ENCODE data around the gene CDC42BPA. TPM values are rescaled to one million over a fixed set of nuclear protein-coding genes. Genes with fewer than 3 reads are reported as not detected.
"Not testable (repeated sequence)": the region's sequence is repeated elsewhere in the genome, so short reads cannot be mapped to it uniquely, and the experiment has no call there.

CDC42BPA gene
- total RNA-seq, 1 experiment from 2014 or later: 38.2 TPM

DNA sequence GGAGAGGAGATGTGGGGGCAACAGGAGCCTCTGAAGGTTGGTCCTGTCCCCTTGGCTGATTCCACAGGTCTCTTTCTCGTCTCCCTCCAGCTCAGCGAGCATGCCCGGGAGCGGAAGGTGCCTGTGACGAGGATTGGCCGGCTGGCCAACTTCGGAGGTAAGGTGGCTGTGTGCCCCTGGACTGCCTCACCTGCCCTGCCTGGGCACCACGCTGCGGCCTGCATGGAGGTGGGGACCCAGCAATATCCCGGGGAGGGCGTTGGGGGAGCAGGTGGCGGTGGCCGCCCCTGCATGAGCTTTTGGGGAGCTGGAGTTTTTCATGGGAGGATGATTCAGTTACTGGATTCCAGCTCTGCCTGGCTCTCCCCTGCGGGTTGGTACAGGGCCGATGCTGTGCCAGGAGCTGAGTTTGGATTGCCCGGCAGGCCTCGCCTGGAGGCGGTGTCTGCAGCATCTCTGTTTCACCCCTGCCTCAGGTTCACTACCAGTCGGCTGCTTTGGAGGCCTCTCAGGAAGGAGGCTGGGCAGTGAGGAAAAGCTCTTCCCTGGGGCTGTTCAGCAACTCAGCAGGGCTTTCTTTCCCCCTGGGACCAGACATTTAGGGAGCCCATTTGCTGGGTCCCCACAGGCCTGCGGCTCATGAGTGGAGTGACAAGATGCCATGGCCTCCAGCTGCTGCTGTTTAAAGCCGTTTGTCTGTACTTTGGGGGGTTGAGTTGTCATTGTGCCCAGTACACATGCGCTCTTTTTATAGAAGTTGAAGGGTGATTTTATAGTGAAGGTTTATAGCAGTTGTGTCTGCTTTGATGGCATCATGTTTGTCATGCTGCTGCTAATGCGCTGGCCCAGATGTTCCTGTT lies 352.5 kb downstream of the CDC42BPA start:
- no peak for DNase-seq (ENCODE audit: low read depth)

DNA sequence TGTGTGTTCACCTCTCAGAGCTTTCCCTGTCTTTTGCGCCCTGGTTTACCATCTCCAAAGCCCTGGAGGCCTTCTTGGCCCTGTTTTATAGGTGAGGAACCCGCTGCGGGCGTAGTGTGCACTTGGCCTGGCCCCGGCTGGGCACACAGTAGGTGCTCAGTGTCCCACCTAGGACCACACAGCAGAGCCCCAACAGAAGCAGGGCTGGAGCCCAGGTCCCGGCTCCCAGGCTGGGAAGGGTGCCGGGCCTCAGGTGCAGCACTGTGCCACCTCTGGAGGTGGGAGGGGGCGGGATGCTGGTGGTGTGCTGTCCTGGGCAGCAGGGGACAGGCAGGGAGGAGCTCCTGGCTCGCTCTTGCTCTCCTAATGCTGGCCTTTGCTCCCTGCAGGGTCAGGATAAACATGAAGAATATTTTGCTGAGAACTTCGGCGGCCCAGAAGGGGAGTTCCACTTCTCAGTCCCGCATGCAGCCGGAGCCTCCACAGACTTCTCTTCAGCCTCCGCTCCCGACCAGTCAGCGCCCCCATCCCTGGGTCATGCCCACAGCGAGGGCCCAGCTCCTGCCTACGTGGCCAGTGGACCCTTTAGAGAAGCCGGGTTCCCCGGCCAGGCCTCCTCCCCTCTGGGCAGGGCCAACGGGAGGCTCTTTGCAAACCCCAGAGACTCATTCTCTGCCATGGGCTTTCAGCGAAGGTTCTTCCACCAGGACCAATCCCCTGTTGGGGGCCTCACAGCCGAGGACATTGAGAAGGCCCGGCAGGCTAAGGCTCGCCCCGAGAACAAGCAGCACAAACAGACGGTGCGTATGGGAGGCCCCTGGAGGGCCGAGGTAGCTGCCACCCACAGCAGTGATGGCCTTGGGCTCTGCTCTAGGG lies 353.4 kb downstream of the CDC42BPA start:
- no peak for DNase-seq (ENCODE audit: low read depth)

DNA sequence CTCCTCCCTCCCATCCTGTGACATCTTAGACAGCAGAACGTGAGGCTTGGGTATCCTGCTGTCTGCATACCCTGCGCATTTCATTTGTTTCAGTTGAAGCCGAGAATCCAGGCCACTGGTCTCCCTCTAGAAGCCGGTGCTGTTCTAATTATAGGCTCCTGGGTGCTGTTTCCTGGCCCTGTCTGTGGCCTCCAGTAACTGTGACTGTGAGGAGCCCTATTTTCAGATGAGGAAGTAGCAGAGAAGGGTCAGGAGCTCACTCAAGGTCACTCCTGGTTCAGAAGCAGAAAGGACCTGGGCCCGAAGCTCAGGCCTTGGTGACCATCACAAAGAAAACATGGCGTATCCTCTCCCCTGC lies 354.2 kb downstream of the CDC42BPA start:
- DNase-seq (ENCODE audit: low read depth): no peak

DNA sequence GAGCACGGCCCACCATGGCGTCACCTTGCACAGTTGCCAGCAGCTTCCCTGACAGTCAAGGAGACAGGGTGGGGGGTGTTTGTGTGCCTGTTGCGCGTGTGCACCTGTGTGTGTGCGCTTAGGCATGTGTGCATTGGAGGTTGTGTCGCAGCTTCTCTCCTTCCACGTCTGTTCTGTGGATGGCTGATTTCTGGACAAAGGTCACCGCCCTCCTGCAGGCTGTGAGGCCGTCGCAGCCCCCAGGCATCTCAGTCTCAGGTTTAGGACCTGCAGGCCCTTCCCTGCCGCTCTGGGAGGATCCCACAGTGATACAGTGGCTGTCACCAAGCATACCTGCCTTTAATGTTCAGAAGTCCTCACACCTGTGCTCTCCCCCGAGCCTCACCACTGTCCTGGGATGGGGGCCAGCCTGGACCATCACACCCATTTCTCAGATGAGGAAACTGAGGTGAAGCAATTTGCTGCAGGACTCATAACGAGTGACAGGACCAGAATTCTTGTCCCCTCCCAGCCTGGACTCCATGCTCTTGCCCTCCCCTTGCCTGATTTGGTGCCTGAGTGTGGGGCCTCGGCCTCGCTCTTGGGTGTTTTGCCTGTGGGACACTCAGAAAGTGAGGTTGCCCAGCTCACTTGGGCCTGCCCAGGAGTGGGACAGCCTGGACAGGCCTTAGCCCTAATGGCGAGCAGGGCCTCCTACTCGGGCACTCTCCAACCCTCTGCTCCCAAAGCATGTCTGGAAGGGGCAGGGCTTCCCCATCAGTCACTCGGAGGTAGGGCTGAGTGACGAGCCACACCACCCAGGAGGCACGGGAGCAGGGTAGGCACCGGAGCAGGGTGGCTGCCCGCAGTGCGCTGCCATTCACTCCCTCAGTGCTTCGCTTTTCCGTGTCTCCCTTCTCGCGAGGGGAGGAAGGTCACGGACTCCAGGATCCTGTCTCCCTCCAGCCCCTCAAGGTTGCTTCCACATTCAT lies 355.6 kb downstream of the CDC42BPA start:
- no peak for DNase-seq (ENCODE audit: low read depth)

DNA sequence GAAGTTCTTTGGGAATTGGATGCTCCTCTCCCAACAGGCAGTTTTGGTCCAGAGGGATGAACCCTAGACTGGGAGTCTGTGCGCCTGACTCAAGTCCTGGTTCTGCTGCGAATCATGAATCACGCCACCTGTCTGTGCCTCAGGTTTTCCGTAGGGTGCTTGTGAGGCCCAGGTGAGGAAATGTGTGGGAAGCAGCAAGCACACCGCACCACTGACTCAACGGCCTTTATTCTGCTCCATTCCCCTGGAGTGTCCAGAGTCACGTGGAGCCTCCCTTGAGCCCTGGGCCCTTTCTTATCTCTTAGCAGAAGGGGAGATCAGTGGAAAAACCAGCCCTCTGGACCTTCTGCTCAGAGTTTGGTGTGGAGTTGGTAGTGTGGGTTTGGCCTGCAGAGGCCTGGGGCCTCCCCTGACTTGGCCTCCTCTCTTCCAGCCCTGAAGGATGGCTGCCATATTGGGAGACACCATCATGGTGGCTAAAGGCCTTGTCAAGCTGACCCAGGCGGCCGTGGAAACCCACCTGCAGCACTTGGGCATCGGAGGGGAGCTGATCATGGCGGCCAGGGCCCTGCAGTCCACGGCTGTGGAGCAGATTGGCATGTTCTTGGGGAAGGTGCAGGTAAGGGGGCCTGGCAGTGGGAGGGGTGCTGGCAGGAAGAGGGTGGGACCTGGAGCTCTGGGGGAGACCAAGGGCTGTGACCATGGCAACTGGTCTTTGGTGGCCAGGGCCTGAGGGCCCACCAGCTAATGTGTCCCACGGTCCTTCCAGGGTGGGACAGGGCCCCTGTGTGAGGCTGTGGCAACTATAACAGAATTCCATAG lies 357.1 kb downstream of the CDC42BPA start:
- no peak for DNase-seq (ENCODE audit: low read depth)

DNA sequence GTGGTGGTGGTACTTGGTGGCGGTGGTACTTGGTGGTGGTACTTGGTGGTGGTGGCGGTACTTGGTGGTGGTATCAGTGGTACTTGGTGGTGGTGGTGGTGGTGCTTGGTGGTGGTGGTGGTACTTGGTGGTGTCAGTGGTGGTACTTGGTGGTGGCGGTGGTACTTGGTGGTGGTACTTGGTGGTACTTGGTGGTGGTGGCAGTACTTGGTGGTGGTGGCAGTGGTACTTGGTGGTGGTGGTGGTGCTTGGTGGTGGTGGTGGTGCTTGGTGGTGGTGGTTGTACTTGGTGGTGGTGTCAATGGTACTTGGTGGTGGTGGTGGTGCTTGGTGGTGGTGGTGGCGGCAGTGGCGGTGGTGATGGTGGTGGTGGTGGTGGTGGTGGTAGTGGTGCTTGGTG lies 358.0 kb downstream of the CDC42BPA start:
- no peak for DNase-seq (ENCODE audit: low read depth)

DNA sequence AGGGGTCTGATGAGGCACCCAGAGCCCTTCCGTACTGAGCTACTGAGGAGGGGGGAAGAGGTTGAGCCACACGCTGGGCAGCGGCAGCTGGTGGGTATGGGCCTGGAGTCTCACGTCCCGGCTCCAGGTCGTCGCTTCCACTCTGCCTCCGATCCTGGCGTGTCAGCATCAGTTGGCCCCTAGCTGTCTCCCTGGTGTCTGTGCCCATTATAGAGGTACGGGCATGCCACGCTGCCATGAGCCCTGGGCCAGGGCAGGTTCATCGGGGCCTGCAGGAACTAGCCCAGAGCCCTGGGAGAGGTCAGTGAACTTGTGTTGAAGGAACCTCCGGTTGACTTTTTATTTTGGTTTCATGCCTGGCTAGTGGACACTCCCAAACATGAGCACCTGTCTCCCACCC lies 360.0 kb downstream of the CDC42BPA start:
- DNase-seq (ENCODE audit: low read depth): no peak

DNA sequence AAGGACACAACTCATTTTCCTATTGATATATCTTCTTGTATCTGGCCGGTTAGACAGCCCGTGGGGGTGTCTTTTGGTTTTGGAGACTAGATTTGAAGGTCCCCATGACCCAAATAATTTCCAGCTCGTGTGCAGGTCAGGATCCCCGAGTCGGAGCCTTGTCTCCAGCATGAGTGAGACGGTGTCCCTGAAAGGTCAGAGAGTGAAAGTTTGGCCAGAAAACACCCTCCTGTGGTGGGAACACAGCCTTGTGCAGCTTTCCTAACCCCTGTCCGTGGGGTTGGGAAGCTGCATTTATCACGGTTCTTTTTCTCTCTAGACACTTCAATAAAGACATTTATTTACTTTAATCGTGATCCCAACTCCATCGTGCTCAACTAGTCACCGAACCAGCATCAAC lies 360.6 kb downstream of the CDC42BPA start:
- no peak for DNase-seq (ENCODE audit: low read depth)

DNA sequence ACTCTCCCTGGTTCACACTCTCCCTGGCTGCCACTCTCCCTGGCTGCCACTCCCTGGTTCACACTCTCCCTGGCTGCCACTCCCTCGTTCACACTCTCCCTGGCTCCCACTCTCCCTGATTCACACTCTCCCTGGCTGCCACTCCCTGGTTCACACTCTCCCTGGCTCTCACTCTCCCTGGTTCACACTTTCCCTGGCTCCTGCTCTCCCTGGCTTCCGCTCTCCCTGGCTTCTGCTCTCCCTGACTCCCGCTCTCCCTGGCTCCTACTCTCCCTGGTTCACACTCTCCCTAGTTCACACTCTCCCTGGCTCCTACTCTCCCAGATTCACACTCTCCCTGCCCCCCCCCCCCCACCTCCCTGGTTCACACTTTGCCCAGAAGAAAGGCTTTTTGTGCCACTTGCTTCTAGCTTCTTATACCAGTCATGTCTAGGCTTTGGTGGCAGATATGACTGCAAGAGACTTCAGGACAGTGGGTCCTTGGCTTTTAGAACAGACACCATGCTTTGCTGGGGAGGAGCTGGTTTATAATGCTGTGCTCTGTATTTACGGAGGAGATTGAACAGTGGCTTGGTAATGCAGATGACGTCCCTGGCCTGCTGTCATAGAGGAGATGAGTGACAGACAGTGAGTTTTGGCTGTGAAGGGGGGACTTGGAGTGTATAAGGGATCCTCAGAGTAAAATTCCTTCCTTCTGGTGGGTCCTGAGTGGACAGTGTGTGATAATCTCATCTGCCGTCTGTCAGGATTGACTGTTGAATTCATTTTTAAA lies 361.2 kb downstream of the CDC42BPA start:
- DNase-seq (ENCODE audit: low read depth): no peak

DNA sequence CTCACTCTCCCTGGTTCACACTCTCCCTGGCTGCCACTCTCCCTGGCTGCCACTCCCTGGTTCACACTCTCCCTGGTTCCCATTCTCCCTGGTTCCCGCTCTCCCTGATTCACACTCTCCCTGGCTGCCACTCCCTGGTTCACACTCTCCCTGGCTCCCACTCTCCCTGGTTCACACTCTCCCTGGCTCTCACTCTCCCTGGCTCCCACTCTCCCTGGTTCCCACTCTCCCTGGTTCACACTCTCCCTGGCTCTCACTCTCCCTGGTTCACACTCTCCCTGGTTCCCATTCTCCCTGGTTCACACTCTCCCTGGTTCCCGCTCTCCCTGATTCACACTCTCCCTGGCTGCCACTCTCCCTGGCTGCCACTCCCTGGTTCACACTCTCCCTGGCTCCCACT lies 362.4 kb downstream of the CDC42BPA start:
- not testable (repeated sequence) for DNase-seq (ENCODE audit: low read depth)

DNA sequence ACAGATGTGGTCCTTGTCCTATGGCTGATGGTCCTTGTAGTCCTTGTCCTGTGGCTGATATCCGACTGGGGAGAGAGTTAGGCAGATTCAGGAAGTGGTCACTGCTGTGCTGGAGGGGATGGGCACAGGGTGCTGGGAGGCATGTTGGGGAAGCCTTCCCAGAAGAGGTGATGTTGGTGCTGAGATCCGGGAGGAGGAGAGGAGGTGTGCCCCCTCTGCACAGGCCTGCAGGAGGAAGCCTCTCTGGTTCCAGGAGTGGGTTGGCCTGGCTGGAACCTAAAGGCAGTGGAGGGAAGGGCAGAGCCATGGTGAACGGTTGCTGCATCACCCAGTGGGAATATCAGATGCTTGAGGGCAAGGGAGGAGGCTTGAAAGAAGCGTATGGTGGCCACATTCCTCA lies 363.5 kb downstream of the CDC42BPA start:
- no peak for DNase-seq (ENCODE audit: low read depth)

DNA sequence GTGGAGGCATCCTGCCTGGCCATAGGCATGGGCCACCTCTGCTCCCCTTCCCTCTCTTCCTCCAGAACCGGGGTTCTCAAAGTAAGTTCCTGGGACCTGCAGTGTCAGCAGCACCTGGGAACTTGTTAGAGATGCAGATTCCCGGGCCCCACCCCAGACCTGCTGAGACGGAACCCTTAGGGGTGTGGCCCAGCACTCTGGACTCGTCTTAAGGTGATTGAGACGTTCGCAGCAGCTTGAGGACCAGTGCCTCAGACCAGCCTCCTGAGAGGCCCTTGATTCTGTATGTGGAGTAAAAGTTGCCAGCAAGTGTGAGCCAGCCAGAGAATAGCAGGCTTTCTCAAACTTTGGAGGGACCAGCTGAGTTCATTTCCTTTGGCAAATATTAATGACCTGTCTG lies 364.0 kb downstream of the CDC42BPA start:
- DNase-seq (ENCODE audit: low read depth): no peak

DNA sequence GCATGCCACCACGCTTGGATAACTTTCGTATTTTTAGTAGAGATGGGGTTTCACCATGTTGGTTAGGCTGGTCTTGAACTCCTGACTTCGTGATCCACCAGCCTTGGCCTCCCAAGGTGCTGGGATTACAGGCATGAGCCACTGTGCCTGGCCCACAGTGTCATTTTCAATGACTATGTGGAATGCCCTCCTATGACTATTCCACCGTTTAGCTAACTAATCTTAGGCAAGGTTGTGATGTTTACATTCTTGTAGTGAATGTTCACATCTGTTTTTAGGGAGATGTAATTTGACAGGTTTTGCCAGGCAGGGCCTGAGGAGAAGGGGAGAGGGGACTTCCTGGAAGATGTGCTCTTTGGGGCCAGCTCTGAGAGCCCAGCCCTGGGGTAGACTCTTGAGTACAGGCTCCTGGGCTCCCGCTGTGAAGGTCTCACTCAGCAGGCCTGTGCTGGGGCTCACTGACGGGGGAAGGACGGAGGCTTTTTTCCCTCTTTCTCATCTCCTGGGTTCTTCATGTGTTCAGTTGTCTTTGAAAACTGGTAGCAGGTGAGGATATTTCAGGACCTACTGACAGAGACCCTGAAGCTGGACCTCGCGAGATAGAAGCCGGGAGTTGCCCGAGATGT lies 365.0 kb downstream of the CDC42BPA start:
- no peak for DNase-seq (ENCODE audit: low read depth)

DNA sequence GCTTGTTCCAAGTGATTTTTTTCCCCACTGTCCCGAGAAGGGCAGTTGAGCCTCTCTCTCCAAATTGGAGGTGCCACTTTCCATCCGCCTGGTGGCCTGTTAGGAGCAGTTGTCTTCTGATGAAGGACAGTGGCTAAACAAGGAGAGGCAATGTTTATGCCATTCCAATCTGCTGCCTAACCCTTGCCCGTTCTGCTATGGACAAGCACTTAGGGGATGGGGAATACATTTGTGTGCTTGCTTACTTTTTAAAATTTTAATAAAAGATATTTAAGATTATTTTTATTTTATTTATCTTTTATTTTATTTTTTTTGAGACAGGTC lies 366.2 kb downstream of the CDC42BPA start:
- no peak for DNase-seq (ENCODE audit: low read depth)

DNA sequence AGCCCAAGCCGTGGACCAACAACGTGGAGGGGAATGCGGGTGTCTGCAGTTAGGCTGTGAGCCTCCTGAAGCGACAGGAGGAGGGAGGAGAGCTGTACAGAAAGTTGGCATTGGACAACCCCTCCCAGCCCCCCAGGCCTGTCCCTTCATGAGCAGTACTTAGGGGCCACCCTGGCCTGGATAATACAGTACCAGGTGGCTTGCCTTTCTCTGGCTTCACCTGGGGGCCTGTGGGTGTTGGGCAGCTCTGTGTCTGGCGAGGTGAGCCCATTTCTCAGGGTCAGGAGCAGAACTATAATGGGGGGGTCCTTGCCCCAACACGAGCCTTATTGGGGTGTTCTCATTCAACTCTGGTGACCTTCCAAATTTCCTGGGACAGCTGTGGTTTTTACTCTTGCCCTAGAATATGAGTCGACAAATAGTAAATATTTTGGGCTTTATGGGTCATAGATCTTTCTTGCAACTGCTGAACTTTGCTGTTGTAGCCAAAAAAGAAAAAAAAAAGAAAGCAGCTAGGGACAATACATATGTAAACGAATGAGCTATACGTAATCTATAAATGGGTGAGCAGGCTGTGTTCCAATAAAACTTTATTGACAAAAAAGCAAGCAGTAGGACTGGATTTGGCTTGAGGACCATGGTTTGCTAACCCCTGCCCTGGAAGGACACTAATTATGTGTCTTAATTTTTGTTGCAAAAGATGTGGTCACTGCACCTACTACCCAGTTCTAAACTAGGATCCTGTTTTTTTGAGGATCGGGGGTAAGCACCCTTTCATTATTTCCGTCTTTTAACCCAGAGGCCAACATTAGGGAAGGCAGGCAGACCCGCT lies 366.8 kb downstream of the CDC42BPA start:
- DNase-seq (ENCODE audit: low read depth): no peak

DNA sequence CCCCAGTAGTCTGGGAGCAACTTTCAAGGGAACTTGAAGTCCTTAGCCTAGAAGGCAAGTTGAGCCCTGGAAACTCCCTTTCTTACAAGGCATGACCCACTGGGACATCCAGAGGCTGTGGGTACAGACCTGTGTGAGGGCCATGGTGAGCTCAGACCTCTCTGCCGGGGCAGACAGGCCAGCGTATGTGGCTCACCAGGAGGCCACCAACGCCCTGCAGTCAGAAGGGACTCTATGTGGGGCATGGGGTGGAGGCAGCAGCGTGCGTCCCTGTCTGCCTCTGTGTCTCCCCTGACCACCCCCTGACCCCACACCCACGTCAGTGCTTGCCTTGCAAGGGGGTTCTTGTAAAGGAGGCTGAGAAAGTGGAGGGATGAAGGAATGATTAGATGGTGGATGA lies 367.4 kb downstream of the CDC42BPA start:
- DNase-seq (ENCODE audit: low read depth): no peak

DNA sequence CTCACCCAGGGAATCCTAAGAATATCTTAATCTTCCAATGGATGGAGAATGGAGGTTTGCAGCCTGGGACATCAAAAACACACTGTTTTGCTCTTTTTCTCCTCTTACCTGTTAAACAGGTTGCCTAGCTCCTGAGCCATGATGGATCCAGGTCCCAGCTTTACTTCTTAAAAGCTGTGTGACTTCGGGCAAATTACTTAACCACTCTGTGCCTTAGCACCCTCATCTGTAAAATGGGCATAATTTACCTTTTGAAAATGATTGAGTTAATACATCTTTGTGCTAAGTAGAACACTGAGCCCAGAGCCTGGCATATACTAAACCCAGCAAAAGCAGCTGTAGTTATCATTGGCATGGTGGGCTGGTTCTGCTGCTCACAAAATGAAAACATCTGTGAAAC lies 368.0 kb downstream of the CDC42BPA start:
- DNase-seq (ENCODE audit: low read depth): no peak

DNA sequence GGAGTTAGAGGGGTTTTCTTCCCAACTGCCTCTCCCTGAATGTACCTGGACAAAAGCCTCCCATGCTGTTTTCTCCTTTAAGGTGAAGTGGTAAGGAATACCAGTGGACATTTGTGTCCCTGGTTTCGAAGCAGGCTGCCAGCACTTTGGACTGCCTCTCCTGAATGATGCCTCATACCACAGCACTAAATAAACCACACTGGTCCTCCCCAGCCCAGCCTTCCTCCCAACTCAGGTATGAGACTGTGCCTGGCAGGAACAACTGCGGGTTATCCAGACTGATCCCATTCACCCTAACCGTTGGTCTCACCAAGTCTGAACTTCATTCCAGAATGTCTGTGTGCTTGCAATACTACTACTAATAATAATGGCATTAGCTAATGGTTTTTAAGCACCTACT lies 368.9 kb downstream of the CDC42BPA start:
- DNase-seq (ENCODE audit: low read depth): no peak

DNA sequence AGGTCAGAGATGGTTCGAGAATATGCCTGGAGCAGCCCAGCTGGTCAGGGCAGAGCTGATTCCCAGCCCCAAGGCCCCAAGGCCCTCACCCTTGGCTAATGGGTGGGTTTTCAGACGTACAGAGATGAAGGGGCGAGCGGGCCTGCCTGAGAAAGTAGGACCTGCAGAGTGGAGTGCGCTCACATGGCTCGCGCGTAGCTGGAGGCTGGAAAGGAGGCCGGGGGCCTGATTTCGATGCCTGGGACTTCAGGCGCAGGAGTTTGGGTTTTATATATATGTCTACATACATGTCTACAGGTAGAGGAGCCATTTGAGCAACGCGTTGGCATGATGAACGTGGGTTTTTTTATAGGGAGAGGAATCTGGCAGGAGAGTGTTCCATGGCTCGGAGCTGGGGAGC lies 369.3 kb downstream of the CDC42BPA start:
- no peak for DNase-seq (ENCODE audit: low read depth)

Data from LHCN-M2 (cell line).